ENCODE results near the gene EPX. TPM values are rescaled to one million over a fixed set of nuclear protein-coding genes. Genes with fewer than 3 reads are reported as not detected.

EPX gene
- total RNA-seq, 2 donors from 2014 or later = not detected

- Histone ChIP-seq H3K27ac (no peak overlapping the region), H3K27me3 (peaks cover 0 to 10% of the 10 kb centered on the region in 2 donors), H3K4me3 (no peak overlapping the region), H3K36me3 (replicated peaks in 1 of 2; ENCODE audit: insufficient read depth in 1 of 2, low read depth in 2 of 2) (no peaks in the 10 kb centered on the region), H3K9me3 (no peaks in the 10 kb centered on the region), H3K4me1 (peaks cover 13% of the 10 kb centered on the region)
- 59 to 60% methylated on average over 10 of the region's 10 CpGs for WGBS, 2 donors
- ATAC-seq (no peak), DNase-seq (no peak)
- no peak for TF ChIP-seq CTCF (IDR thresholded peaks at IDR 0.05)
- TF ChIP-seq POLR2A (IDR thresholded peaks at IDR 0.05) = no peak
- intact Hi-C loops (cut with DNase I) = no loop called here
Measured at GRCh38 chr17:58245428-58246103, 53.0 kb downstream of the EPX start.

- no peak for TF ChIP-seq CTCF (IDR thresholded peaks at IDR 0.05)
- no peak for TF ChIP-seq POLR2A (IDR thresholded peaks at IDR 0.05)
- intact Hi-C loops (cut with DNase I) = no loop called here
- Histone ChIP-seq H3K36me3 (replicated peaks in 1 of 2; ENCODE audit: insufficient read depth in 1 of 2, low read depth in 2 of 2) (no peaks in the 10 kb centered on the region), H3K9me3 (no peaks in the 10 kb centered on the region), H3K27ac (no peak overlapping the region), H3K4me1 (peaks cover 13% of the 10 kb centered on the region), H3K4me3 (no peak overlapping the region), H3K27me3 (peaks cover 0 to 10% of the 10 kb centered on the region in 2 donors)
- 67 to 75% methylated on average over 9 to 13 of the region's 13 CpGs for WGBS, 2 donors
- DNase-seq = no peak
- no peak for ATAC-seq
Measured at GRCh38 chr17:58246104-58246740, 53.7 kb downstream of the EPX start.

GRCh38 chr17:58246781-58247180, 54.3 kb downstream of the EPX start:
- intact Hi-C loops (cut with DNase I) = no loop called here
- Histone ChIP-seq H3K27me3 (peaks cover 0 to 10% of the 10 kb centered on the region in 2 donors), H3K27ac (no peak overlapping the region), H3K4me3 (no peak overlapping the region), H3K36me3 (replicated peaks in 1 of 2; ENCODE audit: insufficient read depth in 1 of 2, low read depth in 2 of 2) (no peaks in the 10 kb centered on the region), H3K4me1 (peaks cover 13% of the 10 kb centered on the region), H3K9me3 (no peaks in the 10 kb centered on the region)
- 65 to 100% methylated on average over 1 of the region's 1 CpG for WGBS, 2 donors
- no peak for DNase-seq
- TF ChIP-seq POLR2A (IDR thresholded peaks at IDR 0.05) = no peak
- TF ChIP-seq CTCF (IDR thresholded peaks at IDR 0.05) = no peak
- ATAC-seq = no peak

- no peaks in the 10 kb centered on the region for H3K36me3 ChIP-seq (replicated peaks in 1 of 2; ENCODE audit: insufficient read depth in 1 of 2, low read depth in 2 of 2)
- peaks cover 0 to 10% of the 10 kb centered on the region in 2 donors for H3K27me3 ChIP-seq
- no peak overlapping the region for H3K27ac ChIP-seq
- H3K4me1 ChIP-seq = peaks cover 13% of the 10 kb centered on the region
- no peak for ATAC-seq
- TF ChIP-seq CTCF (IDR thresholded peaks at IDR 0.05) (no peak), POLR2A (IDR thresholded peaks at IDR 0.05) (no peak)
- no peaks in the 10 kb centered on the region for H3K9me3 ChIP-seq
- intact Hi-C loops (cut with DNase I) = no loop called here
- whole genome bisulfite sequencing, 2 donors = 76 to 81% methylated on average over 9 to 10 of the region's 10 CpGs
- no peak for DNase-seq
- H3K4me3 ChIP-seq = no peak overlapping the region
Measured at GRCh38 chr17:58247511-58248363, 55.2 kb downstream of the EPX start.

Measured in body of pancreas (tissue), 4 donors.